Articular chondrocyte of knee joint (primary cell): ENCODE measurements around the gene SLC22A6. TPM values are rescaled to one million over a fixed set of nuclear protein-coding genes. Genes with fewer than 3 reads are reported as not detected.

Experiments
- small RNA-seq: library from RNA; depleted of rRNA; stranded (forward); fragments of <200 nt; gene quantifications from one replicate; pipeline ENCODE3, GENCODE V24; 2012
- total RNA-seq: library from RNA; depleted of rRNA; stranded (reverse); fragments of >200 nt; gene quantifications from 2 replicates; pipeline ENCODE4 v1.2.3, GENCODE V29; 2012

SLC22A6 gene, protein sequence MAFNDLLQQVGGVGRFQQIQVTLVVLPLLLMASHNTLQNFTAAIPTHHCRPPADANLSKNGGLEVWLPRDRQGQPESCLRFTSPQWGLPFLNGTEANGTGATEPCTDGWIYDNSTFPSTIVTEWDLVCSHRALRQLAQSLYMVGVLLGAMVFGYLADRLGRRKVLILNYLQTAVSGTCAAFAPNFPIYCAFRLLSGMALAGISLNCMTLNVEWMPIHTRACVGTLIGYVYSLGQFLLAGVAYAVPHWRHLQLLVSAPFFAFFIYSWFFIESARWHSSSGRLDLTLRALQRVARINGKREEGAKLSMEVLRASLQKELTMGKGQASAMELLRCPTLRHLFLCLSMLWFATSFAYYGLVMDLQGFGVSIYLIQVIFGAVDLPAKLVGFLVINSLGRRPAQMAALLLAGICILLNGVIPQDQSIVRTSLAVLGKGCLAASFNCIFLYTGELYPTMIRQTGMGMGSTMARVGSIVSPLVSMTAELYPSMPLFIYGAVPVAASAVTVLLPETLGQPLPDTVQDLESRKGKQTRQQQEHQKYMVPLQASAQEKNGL
- total RNA-seq: not detected in 2 replicates

DNA sequence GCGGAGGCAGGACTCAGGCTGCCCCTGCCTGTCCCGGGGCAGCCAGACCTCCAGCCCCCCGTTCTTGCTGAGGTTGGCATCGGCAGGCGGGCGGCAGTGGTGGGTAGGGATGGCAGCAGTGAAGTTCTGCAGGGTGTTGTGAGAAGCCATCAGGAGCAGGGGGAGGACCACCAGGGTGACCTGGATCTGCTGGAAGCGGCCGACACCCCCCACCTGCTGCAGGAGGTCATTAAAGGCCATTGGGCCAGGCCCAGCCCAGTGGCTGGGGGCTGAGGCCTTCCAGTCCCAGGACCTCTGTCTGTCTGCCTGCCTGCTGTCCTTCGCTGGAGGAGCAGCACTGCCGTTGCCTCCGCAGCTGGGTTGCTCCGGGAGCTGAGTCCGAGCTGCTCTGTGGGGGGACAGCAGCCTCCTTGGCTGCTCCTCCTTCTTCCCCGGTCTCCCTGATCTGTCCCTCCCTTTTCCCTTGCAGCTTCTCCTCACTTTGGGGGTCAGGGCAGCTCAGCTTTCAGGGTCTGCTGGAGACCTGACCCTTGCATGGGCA lies at the start of gene SLC22A6:
Gene SLC22A6, minus strand, starts transcription at position 517 of the 541 bp plus-strand sequence. Its CDS starts 277 bp downstream, at position 240.

DNA sequence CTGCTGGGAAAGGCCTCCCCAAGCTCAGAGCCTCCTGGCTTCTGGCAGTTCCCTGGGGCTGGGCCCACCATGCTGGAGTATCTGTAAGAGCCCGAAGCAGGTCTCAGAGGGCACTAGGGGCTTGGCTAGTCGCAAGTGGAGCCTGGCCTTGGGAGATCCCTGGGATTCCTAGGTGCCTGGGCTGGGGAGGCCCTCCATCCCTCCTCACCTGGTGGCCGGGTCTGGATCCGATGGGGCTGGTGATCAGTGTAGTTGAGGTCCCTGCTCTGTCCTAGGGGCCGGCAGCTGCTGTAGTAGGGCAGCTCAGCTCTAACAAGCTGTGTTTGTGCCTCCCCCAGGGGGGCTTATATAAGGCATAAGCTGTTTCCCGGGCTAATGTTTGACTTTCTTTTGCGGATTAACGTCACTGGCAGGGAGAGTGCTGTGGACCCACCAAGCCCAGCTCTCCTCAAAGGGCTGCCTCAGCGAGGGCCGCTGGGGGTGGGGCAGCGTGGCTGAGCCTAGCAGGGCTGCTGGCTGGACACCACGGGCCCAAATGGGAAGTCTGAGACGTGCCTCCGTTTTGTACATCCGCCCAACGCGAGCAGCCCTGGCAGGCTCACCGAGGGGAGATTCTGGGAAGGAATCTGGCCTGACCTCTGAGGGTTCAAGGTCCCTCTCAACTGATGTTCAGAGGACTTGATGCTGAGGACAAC lies 30.9 kb upstream of the SLC22A6 start, which contains the start of gene SLC22A8:
Gene SLC22A8, minus strand, starts transcription at position 321 of the 695 bp plus-strand sequence. CDS start 883 bp downstream, outside the sequence.

Small RNAs within 50 kb of the gene (small RNA-seq; reads per million reads assigned to genes)
- not detected for gene RN7SL259P

Other genes starting within 250 kb of the SLC22A6 start
- 12.7 and 13.5 TPM in 2 replicates for gene ZBTB3, start 230.8 kb downstream of the SLC22A6 start, total RNA-seq
- 62.4 and 64.4 TPM in 2 replicates for gene POLR2G, start 223.4 kb downstream of the SLC22A6 start, total RNA-seq
- gene TAF6L, start 213.6 kb downstream of the SLC22A6 start, total RNA-seq: 10.8 and 13.7 TPM in 2 replicates
- gene TMEM179B, start 197.6 kb downstream of the SLC22A6 start, total RNA-seq: 33.9 and 41.3 TPM in 2 replicates
- 9.4 and 10.1 TPM in 2 replicates for gene TMEM223, start 193.0 kb downstream of the SLC22A6 start, total RNA-seq
- gene NXF1, start 179.5 kb downstream of the SLC22A6 start, total RNA-seq: 35.2 and 35.7 TPM in 2 replicates
- 35.0 and 37.1 TPM in 2 replicates for gene STX5, start 152.9 kb downstream of the SLC22A6 start, total RNA-seq
- gene TEX54, start 152.1 kb downstream of the SLC22A6 start, total RNA-seq: not detected in 2 replicates
- gene WDR74, start 145.4 kb downstream of the SLC22A6 start, total RNA-seq: 23.8 and 26.1 TPM in 2 replicates
- gene SLC3A2, start 104.1 kb downstream of the SLC22A6 start, total RNA-seq: 198 and 208 TPM in 2 replicates
- not detected in 2 replicates for gene CHRM1, start 63.6 kb downstream of the SLC22A6 start, total RNA-seq
- gene SLC22A8, start 30.9 kb upstream of the SLC22A6 start, total RNA-seq: not detected in 2 replicates
- not detected in 2 replicates for gene SLC22A24, start 159.3 kb upstream of the SLC22A6 start, total RNA-seq